ENCODE results near the gene RECQL5.
A peak's percentile ranks its signal among the peaks of the same experiment; 100 is the strongest.

RECQL5 gene

DNA sequence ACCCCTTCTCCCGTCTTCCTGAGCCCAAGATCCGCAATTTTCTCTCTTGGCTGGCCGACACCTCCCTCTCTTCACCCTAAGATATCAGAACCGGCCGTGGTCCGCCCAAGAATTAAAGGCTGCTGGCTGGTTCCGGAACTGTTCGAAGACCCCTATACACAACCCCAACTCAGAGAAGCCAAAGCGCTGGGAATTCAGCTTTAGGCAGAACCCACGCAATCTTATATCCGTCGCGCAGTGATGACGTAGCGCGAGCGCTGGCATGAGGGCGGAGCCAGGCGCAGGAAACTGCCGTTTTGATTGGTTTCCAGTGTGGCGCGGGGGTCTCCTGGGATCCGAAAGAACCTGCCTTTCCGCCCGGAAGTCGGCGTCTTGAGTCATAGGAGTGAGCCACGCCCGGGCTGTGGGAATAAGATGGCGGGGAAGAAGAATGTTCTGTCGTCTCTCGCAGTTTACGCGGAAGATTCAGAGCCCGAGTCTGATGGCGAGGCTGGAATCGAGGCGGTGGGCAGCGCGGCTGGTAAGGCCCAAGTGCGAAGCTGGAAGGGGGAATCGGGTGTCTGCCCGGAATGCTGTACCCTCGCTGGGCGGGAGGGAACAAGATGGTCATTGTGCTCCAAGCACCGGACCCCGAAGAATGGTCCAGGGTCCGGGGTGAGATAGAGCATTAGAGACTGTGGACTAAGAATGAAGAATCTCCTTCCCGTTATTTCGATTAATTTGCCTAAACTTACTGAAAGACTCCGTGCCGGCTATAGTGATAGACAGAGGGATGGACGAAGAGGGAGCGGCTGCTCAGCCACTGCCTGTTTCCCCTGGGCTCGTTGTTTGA is at the start of gene RECQL5, which contains the start of gene SAP30BP:
TSS of gene RECQL5 (minus strand) at position 196 of the 832 bp plus-strand sequence. CDS start 597 bp downstream, outside the sequence.
TSS of gene SAP30BP (plus strand) at position 380 of the 832 bp plus-strand sequence. CDS start at position 415, 35 bp downstream.
- Mint-ChIP-seq H3K9me3 (no peaks in the 10 kb centered on the region), H3K27ac (peak within 1 kb of the TSS; percentile 31 to 76), H3K4me1 (peaks cover 33% of the 10 kb centered on the region), H3K4me3 (peak within 1 kb of the TSS in 1 of 2 donors; percentile 73), H3K27me3 (no peaks in the 10 kb centered on the region)
- ATAC-seq, result peak; percentile 100
- peak; percentile 90 to 98 for DNase-seq

DNA sequence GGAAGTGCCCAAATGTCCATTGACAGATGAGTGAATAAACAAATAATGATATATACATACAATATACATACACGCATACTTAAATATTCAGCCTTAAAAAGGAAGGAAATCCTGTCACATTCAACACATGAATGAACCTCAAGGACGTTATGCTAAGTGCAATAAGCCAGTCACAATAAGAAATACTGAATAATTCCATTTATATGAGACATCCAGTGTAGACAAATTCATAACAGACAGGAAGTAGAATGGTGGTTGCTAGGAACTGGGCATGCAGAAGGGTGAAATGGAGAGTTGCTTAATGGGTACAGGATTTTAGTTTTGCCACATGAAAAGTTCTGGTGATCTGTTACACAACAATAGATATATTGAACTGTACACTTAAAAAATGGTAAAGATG is 45.5 kb upstream of the RECQL5 start:
- H3K4me1 Mint-ChIP-seq, result no peaks in the 10 kb centered on the region
- no peak for ATAC-seq
- no peak overlapping the region for H3K27ac Mint-ChIP-seq
- H3K27me3 Mint-ChIP-seq, result peaks cover 9% of the 10 kb centered on the region
- H3K9me3 Mint-ChIP-seq, result no peaks in the 10 kb centered on the region
- DNase-seq, result no peak
- no peak overlapping the region for H3K4me3 Mint-ChIP-seq

DNA sequence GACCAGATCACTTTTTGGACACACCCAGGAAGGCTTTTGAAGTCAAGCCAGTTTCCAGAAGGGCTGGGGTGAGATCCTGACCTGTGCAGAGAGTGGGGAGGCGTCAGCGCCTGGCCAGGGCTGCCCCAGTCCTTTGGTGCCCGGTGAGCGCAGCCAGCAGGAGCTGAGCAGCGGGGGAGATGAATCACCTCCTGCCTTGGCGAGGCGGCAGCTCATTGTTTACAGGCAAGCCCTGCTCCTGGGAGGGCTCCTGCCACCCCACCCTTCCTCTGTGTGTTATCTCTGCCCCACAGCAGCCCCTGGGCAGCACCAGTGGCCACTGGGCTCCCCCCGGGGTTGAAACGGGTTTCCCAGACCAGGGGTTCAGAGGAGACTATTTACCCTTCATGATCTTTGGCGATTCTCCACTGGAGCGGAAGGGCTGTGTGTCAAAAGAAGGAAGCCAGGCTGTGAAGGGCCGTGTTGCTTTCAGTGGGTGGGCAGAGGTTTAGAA is 40.2 kb upstream of the RECQL5 start:
- peak overlapping the region in 1 of 2 donors; percentile 95 for H3K27ac Mint-ChIP-seq
- no peaks in the 10 kb centered on the region for H3K4me1 Mint-ChIP-seq
- H3K27me3 Mint-ChIP-seq, result no peaks in the 10 kb centered on the region
- H3K4me3 Mint-ChIP-seq, result no peak overlapping the region
- DNase-seq, result no peak
- no peaks in the 10 kb centered on the region for H3K9me3 Mint-ChIP-seq
- ATAC-seq, result no peak

- no peak for ATAC-seq
- no peak overlapping the region for H3K27ac Mint-ChIP-seq
- H3K9me3 Mint-ChIP-seq, result no peaks in the 10 kb centered on the region
- no peaks in the 10 kb centered on the region for H3K27me3 Mint-ChIP-seq
- H3K4me3 Mint-ChIP-seq, result no peak overlapping the region
- DNase-seq, result no peak
- no peaks in the 10 kb centered on the region for H3K4me1 Mint-ChIP-seq
Observed at GRCh38 chr17:75706042-75706728, 39.2 kb upstream of the RECQL5 start.

GRCh38 chr17:75704963-75705875 is 38.3 kb upstream of the RECQL5 start:
- no peak overlapping the region for H3K4me3 Mint-ChIP-seq
- no peaks in the 10 kb centered on the region for H3K9me3 Mint-ChIP-seq
- DNase-seq (no peak), ATAC-seq (no peak)
- peak overlapping the region in 1 of 2 donors; percentile 42 for H3K27ac Mint-ChIP-seq
- no peaks in the 10 kb centered on the region for H3K27me3 Mint-ChIP-seq
- no peaks in the 10 kb centered on the region for H3K4me1 Mint-ChIP-seq

GRCh38 chr17:75703591-75703990 is 36.6 kb upstream of the RECQL5 start:
- DNase-seq, result no peak
- H3K27me3 Mint-ChIP-seq, result no peaks in the 10 kb centered on the region
- H3K4me3 Mint-ChIP-seq, result no peak overlapping the region
- no peak for ATAC-seq
- H3K9me3 Mint-ChIP-seq, result no peaks in the 10 kb centered on the region
- peak overlapping the region in 1 of 2 donors; percentile 42 for H3K27ac Mint-ChIP-seq
- H3K4me1 Mint-ChIP-seq, result no peaks in the 10 kb centered on the region

- ATAC-seq, result no peak
- H3K27ac Mint-ChIP-seq, result peak overlapping the region in 1 of 2 donors; percentile 34
- no peak for DNase-seq
- no peaks in the 10 kb centered on the region for H3K27me3 Mint-ChIP-seq
- no peaks in the 10 kb centered on the region for H3K9me3 Mint-ChIP-seq
- H3K4me1 Mint-ChIP-seq, result no peaks in the 10 kb centered on the region
- H3K4me3 Mint-ChIP-seq, result no peak overlapping the region
Observed at GRCh38 chr17:75703191-75703590, 36.2 kb upstream of the RECQL5 start.

DNA sequence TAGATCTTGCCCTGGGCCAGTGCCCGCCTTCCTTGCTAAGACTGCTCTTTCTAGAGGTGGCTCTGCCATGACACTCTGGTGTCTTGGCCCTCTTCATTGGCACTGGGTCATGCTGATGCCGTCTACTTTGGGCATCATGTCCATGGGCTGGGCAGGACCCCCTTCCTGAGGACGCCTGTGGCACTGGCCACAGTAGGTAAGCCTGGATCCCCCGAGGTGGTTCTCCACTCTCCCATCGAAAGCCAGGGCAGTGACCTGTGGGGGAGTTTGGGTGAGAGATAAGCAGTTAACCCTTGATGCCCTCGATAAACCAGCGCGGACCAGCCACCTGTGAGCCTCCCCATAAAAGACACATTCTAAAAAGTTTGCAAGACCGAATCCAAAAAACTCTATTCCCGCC is 34.3 kb upstream of the RECQL5 start:
- ATAC-seq (no peak), DNase-seq (no peak)
- no peaks in the 10 kb centered on the region for H3K9me3 Mint-ChIP-seq
- no peaks in the 10 kb centered on the region for H3K27me3 Mint-ChIP-seq
- no peak overlapping the region for H3K4me3 Mint-ChIP-seq
- H3K4me1 Mint-ChIP-seq, result no peaks in the 10 kb centered on the region
- H3K27ac Mint-ChIP-seq, result peak overlapping the region; percentile 71 to 88

DNA sequence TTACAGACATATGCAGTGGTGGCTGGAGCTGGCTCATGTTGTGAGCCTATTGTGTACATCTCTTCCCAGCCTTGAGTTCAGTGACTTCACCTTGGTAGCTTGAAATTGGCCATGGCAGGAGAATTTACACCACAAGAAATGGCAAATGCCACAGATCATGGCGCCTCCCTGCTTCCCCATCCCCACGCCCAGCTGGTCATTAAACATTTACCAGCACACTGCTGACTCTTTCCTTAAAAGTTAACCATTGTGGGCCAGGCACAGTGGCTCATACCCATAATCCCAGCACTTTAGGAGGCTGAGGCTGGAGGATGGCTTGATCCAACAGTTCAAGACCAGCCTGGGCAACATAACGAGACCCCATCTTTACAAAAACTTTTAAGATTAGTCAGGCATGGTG is 31.7 kb upstream of the RECQL5 start:
- DNase-seq (no peak), ATAC-seq (no peak)
- H3K27ac Mint-ChIP-seq, result peak overlapping the region in 1 of 2 donors; percentile 74
- H3K4me3 Mint-ChIP-seq, result no peak overlapping the region
- H3K4me1 Mint-ChIP-seq, result no peaks in the 10 kb centered on the region
- H3K9me3 Mint-ChIP-seq, result no peaks in the 10 kb centered on the region
- H3K27me3 Mint-ChIP-seq, result no peaks in the 10 kb centered on the region

- H3K27me3 Mint-ChIP-seq, result no peaks in the 10 kb centered on the region
- no peaks in the 10 kb centered on the region for H3K4me1 Mint-ChIP-seq
- peak overlapping the region in 1 of 2 donors; percentile 71 for H3K27ac Mint-ChIP-seq
- ATAC-seq (no peak), DNase-seq (no peak)
- no peaks in the 10 kb centered on the region for H3K9me3 Mint-ChIP-seq
- H3K4me3 Mint-ChIP-seq, result no peak overlapping the region
Observed at GRCh38 chr17:75697651-75698291, 30.8 kb upstream of the RECQL5 start.

GRCh38 chr17:75695830-75696271 is 28.9 kb upstream of the RECQL5 start:
- DNase-seq, result no peak
- no peak overlapping the region for H3K4me3 Mint-ChIP-seq
- H3K4me1 Mint-ChIP-seq, result peaks cover 15% of the 10 kb centered on the region
- no peaks in the 10 kb centered on the region for H3K27me3 Mint-ChIP-seq
- H3K9me3 Mint-ChIP-seq, result no peaks in the 10 kb centered on the region
- peak overlapping the region in 1 of 2 donors; percentile 48 for H3K27ac Mint-ChIP-seq
- no peak for ATAC-seq

- Mint-ChIP-seq H3K9me3 (no peaks in the 10 kb centered on the region), H3K27ac (peak overlapping the region; percentile 47 to 61), H3K4me1 (peaks cover 21% of the 10 kb centered on the region), H3K4me3 (no peak overlapping the region), H3K27me3 (no peaks in the 10 kb centered on the region)
- DNase-seq (no peak), ATAC-seq (no peak)
Observed at GRCh38 chr17:75695141-75695829, 28.3 kb upstream of the RECQL5 start.

DNA sequence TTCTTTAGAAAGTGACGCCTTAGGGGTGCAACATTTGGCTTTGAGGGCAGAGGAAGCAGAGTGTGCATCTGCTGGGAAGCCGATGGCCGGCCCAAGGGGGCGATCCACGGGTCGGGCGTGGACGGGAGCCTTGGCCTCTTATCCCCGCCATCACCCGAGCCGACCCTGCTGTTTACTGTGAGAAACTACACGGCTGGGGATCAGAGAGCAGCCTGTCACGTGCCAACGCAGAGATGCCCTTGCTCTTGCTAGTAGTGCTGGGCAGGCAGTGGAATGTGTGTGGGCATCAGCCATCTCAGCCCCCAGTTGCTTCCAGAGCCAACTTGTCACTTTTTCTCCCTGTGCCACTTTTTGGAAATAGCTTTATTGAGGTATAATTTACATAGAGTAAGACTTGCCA is 27.6 kb upstream of the RECQL5 start:
- no peak for DNase-seq
- ATAC-seq, result no peak
- peaks cover 29% of the 10 kb centered on the region for H3K4me1 Mint-ChIP-seq
- no peak overlapping the region for H3K27ac Mint-ChIP-seq
- no peak overlapping the region for H3K4me3 Mint-ChIP-seq
- no peaks in the 10 kb centered on the region for H3K9me3 Mint-ChIP-seq
- no peaks in the 10 kb centered on the region for H3K27me3 Mint-ChIP-seq

All from stimulated activated naive CD8-positive, alpha-beta T cell treated with anti-CD3 and anti-CD28 coated beads, Interleukin-15, amount 100 ng/mL, for 72 hours (primary cell).